H9 (cell line): ENCODE results near the gene INTS7. TPM values are rescaled to one million over a fixed set of nuclear protein-coding genes. Genes with fewer than 3 reads are reported as not detected.

Experiments used
- DNase-seq: peaks from one replicate; pipeline ENCODE4 v3.0.0-alpha.2; 2017
- H2AFZ ChIP-seq: one replicate; pipeline ENCODE4 v1.6.1; 2013; ENCODE audit warnings: mild to moderate bottlenecking, low read length, control low read depth, moderate library complexity
- H2AK5ac ChIP-seq: 2 replicates; pipeline ENCODE4 v1.6.1; 2013; ENCODE audit warnings: low read length, control low read depth, mixed read lengths; ENCODE audit not compliant: insufficient read length
- H2BK120ac ChIP-seq: one replicate; pipeline ENCODE4 v1.6.1; 2013; ENCODE audit warnings: low read depth, mild to moderate bottlenecking, low read length, control low read depth, inconsistent platforms; ENCODE audit not compliant: poor library complexity, severe bottlenecking
- H2BK12ac ChIP-seq: 2 replicates; pipeline ENCODE4 v1.6.1; 2013; ENCODE audit warnings: low read length, control low read depth, mixed read lengths, low read depth; ENCODE audit not compliant: insufficient read length
- H2BK15ac ChIP-seq: 2 replicates; pipeline ENCODE4 v1.6.1; 2013; ENCODE audit warnings: low read depth, low read length, control low read depth
- H2BK20ac ChIP-seq: one replicate; pipeline ENCODE4 v1.6.1; 2013; ENCODE audit warnings: low read depth, mild to moderate bottlenecking, low read length, control low read depth, inconsistent platforms; ENCODE audit not compliant: poor library complexity, severe bottlenecking
- H2BK5ac ChIP-seq: 2 replicates; pipeline ENCODE4 v1.6.1; 2013; ENCODE audit warnings: low read length, control low read depth, mixed read lengths; ENCODE audit not compliant: insufficient read length
- H3K14ac ChIP-seq: 2 replicates; pipeline ENCODE4 v1.6.1; 2013; ENCODE audit warnings: low read length, control low read depth; ENCODE audit not compliant: insufficient read depth
- H3K18ac ChIP-seq: 2 replicates; pipeline ENCODE4 v1.6.1; 2013; ENCODE audit warnings: low read depth, mild to moderate bottlenecking, mixed read lengths, low read length, control low read depth; ENCODE audit not compliant: insufficient read length
- H3K23ac ChIP-seq: 2 replicates; pipeline ENCODE4 v1.6.1; 2013; ENCODE audit warnings: low read length, control low read depth, mixed read lengths, low read depth; ENCODE audit not compliant: insufficient read length
- H3K23me2 ChIP-seq: 2 replicates; pipeline ENCODE4 v1.6.1; 2013; ENCODE audit warnings: low read depth, mild to moderate bottlenecking, mixed read lengths, low read length, control low read depth; ENCODE audit not compliant: insufficient read length, poor library complexity, severe bottlenecking
- H3K27ac ChIP-seq: 2 replicates; pipeline ENCODE4 v1.5.1; 2013; ENCODE audit warnings: low read length, control low read depth, mixed read lengths, low read depth; ENCODE audit not compliant: insufficient read length
- H3K27me3 ChIP-seq: 2 replicates; pipeline ENCODE4 v1.6.1; 2013; ENCODE audit warnings: low read length, control low read depth, inconsistent platforms; ENCODE audit not compliant: insufficient read depth
- H3K4ac ChIP-seq: 2 replicates; pipeline ENCODE4 v1.6.1; 2013; ENCODE audit warnings: low read depth, mild to moderate bottlenecking, control low read depth, inconsistent platforms, low read length, moderate library complexity
- H3K4me1 ChIP-seq: 2 replicates; pipeline ENCODE4 v1.6.1; 2013; ENCODE audit warnings: low read length, control low read depth, inconsistent platforms; ENCODE audit not compliant: insufficient read depth
- H3K4me2 ChIP-seq: 2 replicates; pipeline ENCODE4 v1.6.1; 2013; ENCODE audit warnings: low read length, control low read depth, mixed read lengths; ENCODE audit not compliant: insufficient read length, insufficient read depth
- H3K56ac ChIP-seq: 2 replicates; pipeline ENCODE4 v1.6.1; 2013; ENCODE audit warnings: low read depth, mild to moderate bottlenecking, mixed read lengths, low read length, control low read depth; ENCODE audit not compliant: insufficient read length
- H3K79me1 ChIP-seq: 2 replicates; pipeline ENCODE4 v1.6.1; 2013; ENCODE audit warnings: low read depth, mild to moderate bottlenecking, moderate library complexity, low read length, control low read depth, inconsistent platforms; ENCODE audit not compliant: insufficient read depth, poor library complexity, severe bottlenecking
- H3K79me2 ChIP-seq: 2 replicates; pipeline ENCODE4 v1.6.1; 2013; ENCODE audit warnings: low read length, control low read depth, inconsistent platforms; ENCODE audit not compliant: insufficient read depth
- H3K9ac ChIP-seq: 2 replicates; pipeline ENCODE4 v1.6.1; 2013; ENCODE audit warnings: low read length, control low read depth, mixed read lengths; ENCODE audit not compliant: insufficient read length; ENCODE audit errors: extremely low read depth
- H3K9me3 ChIP-seq: one replicate; pipeline ENCODE4 v1.6.1; 2013; ENCODE audit warnings: low read depth, low read length, inconsistent platforms; ENCODE audit not compliant: control insufficient read depth
- H3T11ph ChIP-seq: one replicate; pipeline ENCODE4 v1.6.1; 2013; ENCODE audit warnings: mild to moderate bottlenecking, low read length, control low read depth, inconsistent platforms
- H4K20me1 ChIP-seq: one replicate; pipeline ENCODE4 v1.6.1; 2013; ENCODE audit not compliant: control insufficient read depth, insufficient read length, insufficient read depth
- H4K5ac ChIP-seq: 2 replicates; pipeline ENCODE4 v1.6.1; 2013; ENCODE audit warnings: low read depth, mild to moderate bottlenecking, mixed read lengths, low read length, control low read depth; ENCODE audit not compliant: insufficient read length
- H4K8ac ChIP-seq: replicated peaks from 2 replicates; pipeline ENCODE4 v1.6.1; 2013; ENCODE audit warnings: low read length, control low read depth, mixed read lengths, low read depth; ENCODE audit not compliant: insufficient read length
- H4K91ac ChIP-seq: 2 replicates; pipeline ENCODE4 v1.6.1; 2013; ENCODE audit warnings: low read depth, mild to moderate bottlenecking, moderate library complexity, mixed read lengths, low read length, control low read depth; ENCODE audit not compliant: insufficient read length
- H3K27ac Mint-ChIP-seq, 3 experiments: 2 replicates in 2 of 3; 3 replicates in 1 of 3; pipeline ENCODE4 v1.8.0; 2020 to 2021; ENCODE audit warnings: mixed read lengths in 3 of 3, mild to moderate bottlenecking in 1 of 3, moderate library complexity in 1 of 3
- H3K27me3 Mint-ChIP-seq: 2 replicates; pipeline ENCODE4 v1.8.0; 2021; ENCODE audit warnings: low read depth, mild to moderate bottlenecking, moderate library complexity, mixed read lengths
- H3K36me3 Mint-ChIP-seq, 3 experiments: 2 replicates in 2 of 3; 3 replicates in 1 of 3; pipeline ENCODE4 v1.8.0; 2020 to 2021; ENCODE audit warnings: low read depth in 3 of 3, mixed read lengths in 3 of 3; ENCODE audit not compliant: insufficient read depth in 1 of 3
- H3K4me1 Mint-ChIP-seq, 2 experiments: 2 replicates each; pipeline ENCODE4 v1.8.0; 2020; ENCODE audit warnings: mixed read lengths in 2 of 2
- H3K4me3 Mint-ChIP-seq, 2 experiments: 2 replicates in 1 of 2; 3 replicates in 1 of 2; pipeline ENCODE4 v1.8.0; 2020 to 2021; ENCODE audit warnings: mild to moderate bottlenecking in 2 of 2, mixed read lengths in 2 of 2, moderate library complexity in 1 of 2
- H3K9me3 Mint-ChIP-seq, 2 experiments: 2 replicates in 1 of 2; 3 replicates in 1 of 2; pipeline ENCODE4 v1.8.0; 2020; ENCODE audit warnings: mild to moderate bottlenecking in 2 of 2, mixed read lengths in 2 of 2, moderate library complexity in 1 of 2
- CTCF ChIP-seq: fragments of 200-600 bp; sonication (generic); conservative IDR thresholded peaks from 3 replicates; pipeline ENCODE4 v1.8.0; 2021; ENCODE audit warnings: antibody characterized with exemption, mild to moderate bottlenecking
- WGBS: extraction: QIAGEN DNeasy Blood & Tissue Kit; methylation state at CpG from one replicate; pipeline ENCODE4 v1.1.7; 2013; ENCODE audit warnings: missing lambda C conversion rate, low lambda C conversion rate, mixed read lengths; ENCODE audit not compliant: insufficient read length; ENCODE audit errors: extremely low coverage; 5-methylcytosine and 5-hydroxymethylcytosine counted together
- total RNA-seq: library from RNA; stranded (reverse); gene quantifications from 2 replicates; pipeline ENCODE4 v1.2.1, GENCODE V29; 2021

The INTS7 gene
- total RNA-seq, 1 experiment from 2014 or later: 32.3 TPM

- Histone ChIP-seq H2BK12ac (no peak overlapping the region), H2BK120ac (no peak overlapping the region), H4K20me1 (no peaks in the 10 kb centered on the region), H3K27me3 (no peaks in the 10 kb centered on the region), H3K9me3 (no peaks in the 10 kb centered on the region), H3K23ac (no peak overlapping the region), H3K18ac (no peak overlapping the region), H2BK5ac (no peak overlapping the region), H3K14ac (no peak overlapping the region), H2AK5ac (no peak overlapping the region), H3T11ph (no peak overlapping the region), H3K79me2 (peaks cover 20% of the 10 kb centered on the region; the same call in 1 of the 2 replicates), H3K79me1 (peaks cover 4% of the 10 kb centered on the region), H3K27ac (no peak overlapping the region), H4K5ac (no peak overlapping the region), H2BK15ac (no peak overlapping the region), H3K4me1 (no peaks in the 10 kb centered on the region), H3K23me2 (no peaks in the 10 kb centered on the region), H3K9ac (no peak overlapping the region), H4K8ac (no peak overlapping the region), H3K56ac (no peak overlapping the region), H2AFZ (no peak overlapping the region), H4K91ac (no peak overlapping the region), H3K4ac (no peak overlapping the region), H2BK20ac (no peak overlapping the region), H3K4me2 (no peak overlapping the region)
- Mint-ChIP-seq H3K4me3 (no peak overlapping the region), H3K36me3 (peaks cover 16 to 30% (median 28%) of the 10 kb centered on the region in 3 experiments; a peak in 6 of 7 replicates), H3K9me3 (no peaks in the 10 kb centered on the region), H3K27me3 (no peaks in the 10 kb centered on the region; the same call in 1 of the 2 replicates), H3K4me1 (peaks cover 19 to 23% of the 10 kb centered on the region in 2 experiments), H3K27ac (no peak overlapping the region)
- TF ChIP-seq CTCF: no peak
- DNase-seq: no peak
- no CpG with 5 or more reads among the region's 5 CpGs for WGBS
These were observed 5.5 kb upstream of the INTS7 start for GRCh38 chr1:212040629-212041412.
